ENCODE data around the gene CTNNA1. TPM values are rescaled to one million over a fixed set of nuclear protein-coding genes. Genes with fewer than 3 reads are reported as not detected.
"Not testable (repeated sequence)": the region's sequence is repeated elsewhere in the genome, so short reads cannot be mapped to it uniquely, and the experiment has no call there.

Gene CTNNA1
- total RNA-seq, 4 donors from 2014 or later = 223 to 304 (median 263) TPM

DNA sequence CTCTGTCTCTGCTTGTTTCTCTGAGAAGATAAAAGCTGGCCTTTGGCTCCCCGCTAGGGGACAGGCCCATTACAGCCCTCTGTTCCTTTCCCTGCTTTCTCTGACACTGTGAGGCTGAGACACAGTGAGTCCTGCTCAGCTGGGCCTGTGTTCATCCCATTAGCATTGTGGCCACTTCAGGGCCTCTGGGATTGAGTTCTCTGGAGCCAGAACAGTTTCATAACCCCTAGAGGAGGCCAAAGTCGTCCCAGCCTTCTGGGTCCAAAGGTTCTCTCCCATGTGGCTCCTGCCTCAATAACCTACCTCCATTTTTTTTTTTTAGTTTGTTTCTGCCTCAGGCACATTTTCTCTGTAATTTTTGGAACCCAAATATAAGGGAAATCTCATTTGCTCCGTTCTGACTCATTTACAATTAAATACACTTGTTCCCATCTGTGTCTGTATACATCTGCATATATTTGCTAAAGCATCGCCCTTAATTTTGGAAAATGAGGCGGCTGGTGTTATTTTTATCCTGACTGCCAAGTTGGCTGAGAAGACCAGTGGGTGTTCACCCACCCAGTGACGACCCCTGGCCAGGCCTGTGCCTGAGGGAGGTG, 27.3 kb upstream of the CTNNA1 start:
- no peak for DNase-seq (ENCODE audit: low spot score in 2 of 2)
- no peak overlapping the region for H3K4me3 ChIP-seq (ENCODE audit: low read depth, poor library complexity, severe bottlenecking)
- TF ChIP-seq POLR2A (IDR thresholded peaks at IDR 0.05) = no peak
- TF ChIP-seq, protein P1, sequence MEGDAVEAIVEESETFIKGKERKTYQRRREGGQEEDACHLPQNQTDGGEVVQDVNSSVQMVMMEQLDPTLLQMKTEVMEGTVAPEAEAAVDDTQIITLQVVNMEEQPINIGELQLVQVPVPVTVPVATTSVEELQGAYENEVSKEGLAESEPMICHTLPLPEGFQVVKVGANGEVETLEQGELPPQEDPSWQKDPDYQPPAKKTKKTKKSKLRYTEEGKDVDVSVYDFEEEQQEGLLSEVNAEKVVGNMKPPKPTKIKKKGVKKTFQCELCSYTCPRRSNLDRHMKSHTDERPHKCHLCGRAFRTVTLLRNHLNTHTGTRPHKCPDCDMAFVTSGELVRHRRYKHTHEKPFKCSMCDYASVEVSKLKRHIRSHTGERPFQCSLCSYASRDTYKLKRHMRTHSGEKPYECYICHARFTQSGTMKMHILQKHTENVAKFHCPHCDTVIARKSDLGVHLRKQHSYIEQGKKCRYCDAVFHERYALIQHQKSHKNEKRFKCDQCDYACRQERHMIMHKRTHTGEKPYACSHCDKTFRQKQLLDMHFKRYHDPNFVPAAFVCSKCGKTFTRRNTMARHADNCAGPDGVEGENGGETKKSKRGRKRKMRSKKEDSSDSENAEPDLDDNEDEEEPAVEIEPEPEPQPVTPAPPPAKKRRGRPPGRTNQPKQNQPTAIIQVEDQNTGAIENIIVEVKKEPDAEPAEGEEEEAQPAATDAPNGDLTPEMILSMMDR (IDR thresholded peaks at IDR 0.05) = no peak
- intact Hi-C loops (cut with DNase I; ENCODE audit: low total_unique reads) = no loop called here
- WGBS, 2 donors = 39 to 42% methylated on average over 6 of the region's 6 CpGs

DNA sequence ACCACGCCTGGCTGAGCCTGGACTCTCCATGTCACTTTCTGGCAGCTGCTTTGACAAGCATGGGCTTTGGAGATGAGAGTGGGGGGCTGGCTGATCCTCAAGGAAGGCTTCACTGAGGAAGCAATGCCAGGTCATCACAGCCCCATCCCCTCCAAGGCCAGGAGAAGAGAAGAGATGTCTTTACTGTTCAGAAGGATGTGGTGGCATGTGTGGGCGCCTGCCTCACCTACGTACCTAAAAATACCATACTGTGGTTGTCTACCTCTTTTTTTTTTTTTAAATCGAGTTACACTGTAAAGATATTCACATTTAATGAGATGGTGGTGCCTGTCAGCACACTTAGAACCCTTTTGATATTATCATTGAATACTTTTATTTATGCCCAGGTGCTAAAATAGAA, 26.4 kb upstream of the CTNNA1 start:
- intact Hi-C loops (cut with DNase I; ENCODE audit: low total_unique reads) = no loop called here
- H3K4me3 ChIP-seq (ENCODE audit: low read depth, poor library complexity, severe bottlenecking) = no peak overlapping the region
- DNase-seq (ENCODE audit: low spot score in 2 of 2) = no peak
- TF ChIP-seq, protein P1 (IDR thresholded peaks at IDR 0.05) = no peak
- no peak for TF ChIP-seq POLR2A (IDR thresholded peaks at IDR 0.05)
- 52 to 61% methylated on average over 4 of the region's 4 CpGs for WGBS, 2 donors

DNA sequence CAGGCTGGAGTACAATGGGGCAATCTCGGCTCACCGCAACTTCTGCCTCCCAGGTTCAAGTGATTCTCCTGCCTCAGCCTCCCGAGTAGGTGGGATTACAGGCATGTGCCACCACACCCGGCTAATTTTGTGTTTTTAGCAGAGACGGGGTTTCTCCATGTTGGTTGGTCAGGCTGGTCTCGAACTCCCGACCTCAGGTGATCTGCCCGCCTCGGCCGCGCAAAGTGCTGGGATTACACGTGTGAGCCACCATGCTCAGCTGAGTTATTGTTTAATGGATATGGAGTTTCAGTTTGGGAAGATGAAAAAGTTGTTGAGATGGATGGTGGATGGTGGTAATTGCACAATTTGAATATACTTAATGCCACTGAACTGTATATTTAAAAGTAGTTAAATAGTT, 22.7 kb upstream of the CTNNA1 start:
- DNase-seq (ENCODE audit: low spot score in 2 of 2); intact Hi-C loops (cut with DNase I; ENCODE audit: low total_unique reads); H3K4me3 ChIP-seq (ENCODE audit: low read depth, poor library complexity, severe bottlenecking): not testable (repeated sequence)
- WGBS, 2 donors = 91 to 93% methylated on average over 12 of the region's 12 CpGs

DNA sequence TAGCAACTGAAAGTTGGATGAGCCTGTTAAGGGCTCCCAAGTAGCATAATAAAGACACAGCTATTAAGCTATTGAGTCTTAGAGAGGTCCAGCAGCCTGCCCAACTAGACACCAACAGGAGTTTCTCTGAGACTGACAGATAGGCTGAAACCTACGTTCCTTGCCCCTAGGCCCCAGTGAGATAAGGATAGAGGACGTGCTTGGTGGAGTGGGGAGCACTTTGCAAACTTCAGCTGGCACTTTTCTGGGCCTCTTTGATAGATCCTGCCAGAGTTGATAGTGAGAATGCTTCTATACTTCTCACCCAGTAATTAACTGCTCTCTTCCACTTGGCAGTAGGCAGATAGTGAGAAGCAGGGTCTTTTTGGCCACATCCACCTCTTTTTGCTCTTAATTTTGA, 20.8 kb upstream of the CTNNA1 start:
- intact Hi-C loops (cut with DNase I; ENCODE audit: low total_unique reads) = no loop called here
- no peak for DNase-seq (ENCODE audit: low spot score in 2 of 2)
- H3K4me3 ChIP-seq (ENCODE audit: low read depth, poor library complexity, severe bottlenecking) = no peak overlapping the region
- WGBS, 2 donors = 82 to 85% methylated on average over 2 of the region's 2 CpGs
- TF ChIP-seq POLR2A (IDR thresholded peaks at IDR 0.05) = no peak
- TF ChIP-seq, protein P1 (IDR thresholded peaks at IDR 0.05) = no peak

DNA sequence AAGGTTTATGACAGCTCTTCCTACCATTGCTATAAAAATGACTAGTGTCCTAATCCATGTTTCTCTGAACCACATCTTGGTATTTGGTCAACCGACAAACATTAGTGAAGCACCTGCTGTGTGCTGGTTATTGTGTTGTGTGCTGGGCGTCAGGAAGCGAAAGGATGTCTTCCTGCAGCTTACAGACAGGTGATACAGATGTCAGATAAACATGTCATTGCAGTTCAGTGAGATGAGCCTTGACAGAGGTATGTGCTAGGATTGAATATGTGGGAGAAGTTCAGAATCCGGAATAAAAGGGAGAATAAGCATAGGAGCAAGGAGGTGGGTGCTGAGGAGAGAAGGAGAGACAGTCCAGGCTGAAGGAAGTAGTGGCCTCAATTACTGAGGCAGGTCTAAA, 20.3 kb upstream of the CTNNA1 start:
- no peak overlapping the region for H3K4me3 ChIP-seq (ENCODE audit: low read depth, poor library complexity, severe bottlenecking)
- 89 to 96% methylated on average over 4 of the region's 4 CpGs for WGBS, 2 donors
- intact Hi-C loops (cut with DNase I; ENCODE audit: low total_unique reads) = no loop called here
- TF ChIP-seq POLR2A (IDR thresholded peaks at IDR 0.05) = no peak
- TF ChIP-seq, protein P1 (IDR thresholded peaks at IDR 0.05) = no peak
- DNase-seq (ENCODE audit: low spot score in 2 of 2) = no peak

DNA sequence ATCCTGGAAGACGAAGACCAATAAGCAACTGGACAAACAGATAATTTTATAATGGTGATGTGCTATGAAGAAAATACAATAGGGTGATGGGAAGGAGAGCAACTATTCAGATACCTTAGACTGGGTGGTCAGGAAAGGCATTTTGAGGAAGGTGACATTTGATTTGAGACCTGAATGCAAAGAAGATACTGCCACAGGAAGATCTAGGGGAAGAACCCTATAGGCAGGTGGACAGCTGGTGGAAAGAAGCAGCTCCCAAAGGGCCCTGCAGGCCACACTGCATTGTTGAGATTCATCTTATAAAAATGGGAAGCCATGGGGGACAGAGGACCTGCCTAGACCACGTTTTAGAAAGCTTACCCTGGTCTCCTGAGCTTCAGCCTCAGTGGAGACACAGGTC, 19.7 kb upstream of the CTNNA1 start:
- intact Hi-C loops (cut with DNase I; ENCODE audit: low total_unique reads) = no loop called here
- DNase-seq (ENCODE audit: low spot score in 2 of 2) = no peak
- TF ChIP-seq, protein P1 (IDR thresholded peaks at IDR 0.05) = no peak
- no peak for TF ChIP-seq POLR2A (IDR thresholded peaks at IDR 0.05)
- WGBS, 2 donors = 70 to 79% methylated on average over 2 of the region's 2 CpGs
- H3K4me3 ChIP-seq (ENCODE audit: low read depth, poor library complexity, severe bottlenecking) = no peak overlapping the region

Measured in lower leg skin (tissue), 4 donors.